CD14-positive monocyte (primary cell): Measurements from ENCODE around the gene COG2. TPM values are rescaled to one million over a fixed set of nuclear protein-coding genes. Genes with fewer than 3 reads are reported as not detected.
A peak's percentile ranks its signal among the peaks of the same experiment; 100 is the strongest.

ENCODE experiments used
- DNase-seq, 3 donors: peaks; one replicate each; pipeline ENCODE4 v3.0.0-alpha.2; 2011 to 2022
- H2AFZ ChIP-seq: 2 replicates; pipeline ENCODE4 v1.6.0; 2012; ENCODE audit warnings: mild to moderate bottlenecking, low read depth, low read length, inconsistent platforms; ENCODE audit not compliant: insufficient read depth, poor library complexity, severe bottlenecking
- H3K27ac ChIP-seq, 2 donors: 1 replicate in 1 of 2; 2 replicates in 1 of 2; pipeline ENCODE4 v1.5.1; 2012 to 2013; ENCODE audit warnings: low read length in 2 of 2, control low read depth in 1 of 2, inconsistent platforms in 1 of 2, low read depth in 1 of 2, mild to moderate bottlenecking in 1 of 2
- H3K27me3 ChIP-seq, 2 donors: one replicate each; pipeline versions ENCODE4 v1.6.0 to v1.6.1; 2011 to 2013; ENCODE audit warnings: low read length in 2 of 2; ENCODE audit not compliant: control insufficient read depth in 2 of 2, insufficient read depth in 2 of 2
- H3K36me3 ChIP-seq, 2 donors: replicated peaks in 1 of 2; 1 replicate in 1 of 2; 2 replicates in 1 of 2; pipeline versions ENCODE4 v1.5.1 to v1.6.1; 2012 to 2013; ENCODE audit warnings: low read length in 2 of 2, control low read depth in 1 of 2, inconsistent platforms in 1 of 2, mild to moderate bottlenecking in 1 of 2; ENCODE audit not compliant: insufficient read depth in 2 of 2, control insufficient read depth in 1 of 2
- H3K4me1 ChIP-seq, 2 donors: 1 replicate in 1 of 2; 2 replicates in 1 of 2; pipeline versions ENCODE4 v1.5.1 to v1.6.1; 2012 to 2013; ENCODE audit warnings: low read length in 2 of 2, control low read depth in 1 of 2, inconsistent platforms in 1 of 2, mild to moderate bottlenecking in 1 of 2, moderate library complexity in 1 of 2; ENCODE audit not compliant: insufficient read depth in 2 of 2, control insufficient read depth in 1 of 2
- H3K4me2 ChIP-seq: replicated peaks from 2 replicates; pipeline ENCODE3; 2012; ENCODE audit warnings: low read length, moderate library complexity, mild to moderate bottlenecking; ENCODE audit not compliant: poor library complexity, severe bottlenecking; ENCODE audit errors: extremely low read depth
- H3K4me3 ChIP-seq, 3 experiments: fragments of 200-600 bp in 1 of 3; sonication (generic) in 1 of 3; replicated peaks in 1 of 3; 1 replicate in 2 of 3; 2 replicates in 1 of 3; pipeline ENCODE4 v1.5.1; 2011 to 2013; ENCODE audit warnings: low read length in 3 of 3, mild to moderate bottlenecking in 3 of 3, control low read depth in 2 of 3, low read depth in 2 of 3, inconsistent platforms in 1 of 3, moderate library complexity in 1 of 3
- H3K79me2 ChIP-seq: 2 replicates; pipeline ENCODE4 v1.6.0; 2012; ENCODE audit warnings: mild to moderate bottlenecking, control low read depth, inconsistent platforms, low read length, moderate library complexity; ENCODE audit not compliant: insufficient read depth
- H3K9ac ChIP-seq: 2 replicates; pipeline ENCODE4 v1.6.0; 2017; ENCODE audit warnings: low read length, mild to moderate bottlenecking; ENCODE audit not compliant: insufficient read depth, poor library complexity, severe bottlenecking
- H3K9me3 ChIP-seq, 2 donors: replicated peaks in 1 of 2; 1 replicate in 1 of 2; 2 replicates in 1 of 2; pipeline versions ENCODE4 v1.5.1 to v1.6.1; 2012 to 2013; ENCODE audit warnings: low read length in 2 of 2, control low read depth in 1 of 2; ENCODE audit not compliant: control insufficient read depth in 1 of 2, insufficient read depth in 1 of 2
- H4K20me1 ChIP-seq: 2 replicates; pipeline ENCODE4 v1.6.0; 2012; ENCODE audit warnings: mild to moderate bottlenecking, low read length, control low read depth, moderate library complexity; ENCODE audit not compliant: insufficient read depth
- H3K27ac Mint-ChIP-seq, 7 donors: one replicate each; pipeline ENCODE4 v1.8.0; 2020; ENCODE audit warnings: mild to moderate bottlenecking in 7 of 7, mixed read lengths in 7 of 7, moderate library complexity in 6 of 7, inconsistent platforms in 2 of 7
- H3K27me3 Mint-ChIP-seq, 3 donors: one replicate each; pipeline ENCODE4 v1.8.0; 2021 to 2022; ENCODE audit warnings: low read depth in 3 of 3, mild to moderate bottlenecking in 3 of 3, mixed read lengths in 3 of 3, moderate library complexity in 3 of 3, inconsistent platforms in 1 of 3
- H3K36me3 Mint-ChIP-seq, 2 donors: one replicate each; pipeline ENCODE4 v1.8.0; 2020; ENCODE audit warnings: mixed read lengths in 2 of 2, inconsistent platforms in 1 of 2, mild to moderate bottlenecking in 1 of 2
- H3K4me1 Mint-ChIP-seq: one replicate; pipeline ENCODE4 v1.8.0; 2020; ENCODE audit warnings: mild to moderate bottlenecking, mixed read lengths
- H3K4me3 Mint-ChIP-seq, 2 donors: one replicate each; pipeline ENCODE4 v1.8.0; 2020; ENCODE audit warnings: mild to moderate bottlenecking in 2 of 2, mixed read lengths in 2 of 2, moderate library complexity in 1 of 2
- H3K9me3 Mint-ChIP-seq, 7 donors: one replicate each; pipeline ENCODE4 v1.8.0; 2020 to 2022; ENCODE audit warnings: mixed read lengths in 7 of 7, mild to moderate bottlenecking in 6 of 7, moderate library complexity in 6 of 7, inconsistent platforms in 2 of 7
- WGBS: methylation state at CpG from one replicate; pipeline ENCODE4 v1.1.5; 2013; ENCODE audit warnings: missing lambda C conversion rate; ENCODE audit not compliant: insufficient coverage; 5-methylcytosine and 5-hydroxymethylcytosine counted together
- intact Hi-C, 2 donors: fragments of 100-400 bp; cut with micrococcal nuclease; formaldehyde crosslinking; loops; one replicate each; pipeline versions ENCODE4 v1.15.0 to v1.15.1; 2023
- polyA plus RNA-seq, 3 donors: library from polyadenylated mRNA; depleted of rRNA in 1 of 3; unstranded in 2 of 3; stranded (reverse) in 1 of 3; fragments of 300-500 nt in 2 of 3; fragments of >200 nt in 1 of 3; fragmentation: Illumina TruSeq in 2 of 3; gene quantifications; 1 replicate in 2 of 3; 2 replicates in 1 of 3; pipeline ENCODE4 v1.2.3, GENCODE V29; 2012 to 2021
- TF ChIP-seq, protein P1 (sequence below): fragments of 200-600 bp; IDR thresholded peaks from one replicate; pipeline ENCODE4 v1.8.0; 2022; ENCODE audit warnings: antibody characterized with exemption, mild to moderate bottlenecking

Gene COG2
- polyA plus RNA-seq, 3 donors = 16.7 to 30.4 (median 24.7) TPM

DNA sequence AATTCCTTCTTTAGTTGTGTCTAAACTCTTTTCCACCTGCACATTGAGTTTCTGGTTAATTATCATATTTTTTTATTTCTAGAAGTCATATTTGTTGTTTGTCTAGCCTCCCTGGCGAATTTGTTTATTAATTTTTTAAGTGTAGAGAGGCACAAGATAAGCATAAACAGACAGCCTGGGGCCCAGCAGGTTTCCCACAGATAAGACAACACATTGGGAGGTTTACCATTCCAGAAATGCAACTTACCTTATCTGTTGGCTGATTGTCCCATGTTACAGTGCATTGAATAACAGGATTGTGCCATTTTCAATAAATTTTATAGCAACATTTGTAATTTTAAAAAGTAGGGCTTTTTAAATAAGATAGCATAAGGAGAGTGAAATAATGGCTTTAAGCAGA is 34.9 kb downstream of the COG2 start:
- TF ChIP-seq, protein P1, sequence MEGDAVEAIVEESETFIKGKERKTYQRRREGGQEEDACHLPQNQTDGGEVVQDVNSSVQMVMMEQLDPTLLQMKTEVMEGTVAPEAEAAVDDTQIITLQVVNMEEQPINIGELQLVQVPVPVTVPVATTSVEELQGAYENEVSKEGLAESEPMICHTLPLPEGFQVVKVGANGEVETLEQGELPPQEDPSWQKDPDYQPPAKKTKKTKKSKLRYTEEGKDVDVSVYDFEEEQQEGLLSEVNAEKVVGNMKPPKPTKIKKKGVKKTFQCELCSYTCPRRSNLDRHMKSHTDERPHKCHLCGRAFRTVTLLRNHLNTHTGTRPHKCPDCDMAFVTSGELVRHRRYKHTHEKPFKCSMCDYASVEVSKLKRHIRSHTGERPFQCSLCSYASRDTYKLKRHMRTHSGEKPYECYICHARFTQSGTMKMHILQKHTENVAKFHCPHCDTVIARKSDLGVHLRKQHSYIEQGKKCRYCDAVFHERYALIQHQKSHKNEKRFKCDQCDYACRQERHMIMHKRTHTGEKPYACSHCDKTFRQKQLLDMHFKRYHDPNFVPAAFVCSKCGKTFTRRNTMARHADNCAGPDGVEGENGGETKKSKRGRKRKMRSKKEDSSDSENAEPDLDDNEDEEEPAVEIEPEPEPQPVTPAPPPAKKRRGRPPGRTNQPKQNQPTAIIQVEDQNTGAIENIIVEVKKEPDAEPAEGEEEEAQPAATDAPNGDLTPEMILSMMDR = no peak
- Mint-ChIP-seq H3K9me3 (peaks cover 0 to 4% (median 0%) of the 10 kb centered on the region in 7 donors), H3K27ac (peak overlapping the region in 1 of 7 donors; percentile 35), H3K27me3 (no peaks in the 10 kb centered on the region), H3K4me1 (no peaks in the 10 kb centered on the region), H3K4me3 (no peak overlapping the region), H3K36me3 (peaks cover 75 to 96% of the 10 kb centered on the region in 2 donors)
- H4K20me1 ChIP-seq = no peaks in the 10 kb centered on the region
- H3K4me2 ChIP-seq = no peak overlapping the region
- no peaks in the 10 kb centered on the region for H3K4me1 ChIP-seq
- no peaks in the 10 kb centered on the region for H3K79me2 ChIP-seq
- no peaks in the 10 kb centered on the region for H3K9me3 ChIP-seq
- H3K27me3 ChIP-seq = no peaks in the 10 kb centered on the region
- H2AFZ ChIP-seq = no peak overlapping the region
- DNase-seq = no peak
- peaks cover 95 to 99% of the 10 kb centered on the region in 2 donors for H3K36me3 ChIP-seq
- H3K4me3 ChIP-seq = no peak overlapping the region
- intact Hi-C loops = no loop called here
- H3K27ac ChIP-seq = no peak overlapping the region
- H3K9ac ChIP-seq = no peak overlapping the region
- no CpG with 5 or more reads among the region's 1 CpG for WGBS

GRCh38 chr1:230679192-230679591 is 36.9 kb downstream of the COG2 start:
- H3K27ac ChIP-seq = no peak overlapping the region
- Mint-ChIP-seq H3K27ac (no peak overlapping the region), H3K36me3 (peaks cover 74 to 95% of the 10 kb centered on the region in 2 donors), H3K4me3 (no peak overlapping the region), H3K9me3 (peaks cover 0 to 4% (median 0%) of the 10 kb centered on the region in 7 donors), H3K27me3 (no peaks in the 10 kb centered on the region), H3K4me1 (no peaks in the 10 kb centered on the region)
- intact Hi-C loops = no loop called here
- no peak overlapping the region for H3K4me2 ChIP-seq
- H3K36me3 ChIP-seq = peaks cover 96 to 99% of the 10 kb centered on the region in 2 donors
- no peak overlapping the region for H3K4me3 ChIP-seq
- no peaks in the 10 kb centered on the region for H3K79me2 ChIP-seq
- no peaks in the 10 kb centered on the region for H4K20me1 ChIP-seq
- H3K9ac ChIP-seq = no peak overlapping the region
- TF ChIP-seq, protein P1 = no peak
- H3K4me1 ChIP-seq = no peaks in the 10 kb centered on the region
- DNase-seq = no peak
- H2AFZ ChIP-seq = no peak overlapping the region
- no peaks in the 10 kb centered on the region for H3K9me3 ChIP-seq
- H3K27me3 ChIP-seq = no peaks in the 10 kb centered on the region
- no CpG with 5 or more reads among the region's 3 CpGs for WGBS
